GM21515 (cell line): ENCODE results near the gene TANC1.
"Not testable (repeated sequence)": the region's sequence is repeated elsewhere in the genome, so short reads cannot be mapped to it uniquely, and the experiment has no call there.

Experiments
- ATAC-seq: cut with Tn5 transposase; IDR thresholded peaks from one replicate; pipeline ENCODE4 v1.9.1; 2021; ENCODE audit not compliant: unreplicated experiment

TANC1 gene

DNA sequence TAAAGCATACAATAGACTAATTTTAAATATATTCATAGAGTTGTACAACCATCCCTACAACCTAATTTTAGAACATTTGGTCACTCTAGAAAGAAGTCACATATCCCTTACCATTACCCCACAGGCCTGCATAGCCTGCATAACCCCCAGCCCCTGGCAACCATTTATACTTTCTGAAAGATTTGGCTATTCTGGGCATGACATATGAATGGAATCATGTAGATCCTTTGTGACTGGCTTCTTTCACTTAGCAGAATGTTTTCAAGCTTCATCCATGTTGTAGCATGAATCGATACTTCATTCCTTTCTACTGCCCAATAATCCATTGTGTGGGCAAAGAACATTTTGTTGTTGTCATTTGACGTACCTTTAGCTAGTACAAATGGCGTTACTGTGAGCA is 166.5 kb downstream of the TANC1 start:
- no peak for ATAC-seq

DNA sequence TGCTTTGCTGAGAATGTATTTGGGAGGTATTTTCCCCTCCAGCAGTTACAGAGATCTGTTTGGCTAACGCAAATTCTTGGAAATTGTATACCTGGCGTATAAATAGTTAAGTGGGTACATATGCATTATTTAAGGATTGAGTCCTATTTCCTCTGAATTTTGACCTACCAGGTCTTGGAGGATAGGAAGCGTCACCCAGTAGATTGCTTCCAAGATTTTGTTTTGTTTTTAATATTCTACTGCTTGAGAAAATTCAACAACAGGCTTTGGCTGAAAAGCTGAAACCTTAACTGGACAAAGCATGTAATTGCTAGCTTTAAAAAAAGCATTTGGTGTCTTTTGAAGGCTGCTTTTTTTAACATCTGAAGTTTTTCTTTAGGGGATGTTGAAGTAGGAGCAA is 168.0 kb downstream of the TANC1 start:
- no peak for ATAC-seq

GRCh38 chr2:159137511-159138241 is 169.2 kb downstream of the TANC1 start:
- ATAC-seq = no peak

- ATAC-seq = no peak
These were observed 170.3 kb downstream of the TANC1 start for GRCh38 chr2:159138642-159139182.

- ATAC-seq = no peak
These were observed 170.9 kb downstream of the TANC1 start for GRCh38 chr2:159139216-159139933.

- ATAC-seq = no peak
These were observed 171.8 kb downstream of the TANC1 start for GRCh38 chr2:159140070-159140769.

DNA sequence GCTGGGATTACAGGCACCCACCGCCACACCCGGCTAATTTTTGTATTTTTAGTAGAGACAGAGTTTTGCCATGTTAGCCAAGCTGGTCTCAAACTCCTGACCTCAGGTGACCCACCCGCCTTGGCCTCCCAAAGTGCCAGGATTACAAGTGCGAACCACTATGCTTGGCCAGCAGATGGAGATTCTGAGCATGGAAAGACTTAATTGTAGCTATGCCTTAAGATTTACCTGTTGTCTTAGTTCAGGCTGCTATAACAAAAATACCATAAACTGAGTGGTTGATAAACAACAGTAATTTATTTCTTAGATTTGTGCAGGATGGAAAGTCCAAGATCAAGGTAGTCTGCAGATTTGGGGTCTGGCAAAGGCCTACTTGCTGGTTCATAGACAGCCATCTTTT is 172.4 kb downstream of the TANC1 start:
- ATAC-seq = not testable (repeated sequence)

GRCh38 chr2:159144776-159145614 is 176.6 kb downstream of the TANC1 start:
- ATAC-seq = no peak

DNA sequence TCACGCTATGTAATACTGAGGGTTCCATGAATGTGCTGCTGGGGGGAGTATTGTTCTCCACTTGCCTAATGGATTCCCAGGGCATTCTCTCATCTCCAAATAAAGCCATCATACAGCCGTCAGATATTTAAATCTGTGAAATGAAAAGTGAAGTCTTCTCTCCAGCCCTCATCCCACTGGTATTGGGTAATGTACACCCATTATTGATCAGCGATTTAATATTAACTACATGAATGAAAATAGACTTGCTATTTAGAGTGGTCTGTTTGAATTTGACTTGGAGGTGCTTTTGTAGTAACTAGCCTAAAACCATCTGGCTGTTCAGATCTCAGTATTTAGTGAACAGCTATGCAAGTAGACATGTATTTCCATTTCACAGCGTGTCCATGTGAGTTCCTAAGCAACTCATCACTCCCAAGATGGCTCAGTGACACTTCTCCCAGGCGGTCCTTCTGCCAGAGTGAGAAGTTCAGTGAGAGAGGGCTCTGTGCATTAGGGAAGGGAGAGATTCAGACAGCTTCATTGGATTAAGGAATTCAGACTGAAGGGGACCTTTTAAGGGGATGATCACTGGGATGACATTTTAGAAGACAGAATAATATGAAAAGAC is 177.4 kb downstream of the TANC1 start:
- ATAC-seq = no peak

DNA sequence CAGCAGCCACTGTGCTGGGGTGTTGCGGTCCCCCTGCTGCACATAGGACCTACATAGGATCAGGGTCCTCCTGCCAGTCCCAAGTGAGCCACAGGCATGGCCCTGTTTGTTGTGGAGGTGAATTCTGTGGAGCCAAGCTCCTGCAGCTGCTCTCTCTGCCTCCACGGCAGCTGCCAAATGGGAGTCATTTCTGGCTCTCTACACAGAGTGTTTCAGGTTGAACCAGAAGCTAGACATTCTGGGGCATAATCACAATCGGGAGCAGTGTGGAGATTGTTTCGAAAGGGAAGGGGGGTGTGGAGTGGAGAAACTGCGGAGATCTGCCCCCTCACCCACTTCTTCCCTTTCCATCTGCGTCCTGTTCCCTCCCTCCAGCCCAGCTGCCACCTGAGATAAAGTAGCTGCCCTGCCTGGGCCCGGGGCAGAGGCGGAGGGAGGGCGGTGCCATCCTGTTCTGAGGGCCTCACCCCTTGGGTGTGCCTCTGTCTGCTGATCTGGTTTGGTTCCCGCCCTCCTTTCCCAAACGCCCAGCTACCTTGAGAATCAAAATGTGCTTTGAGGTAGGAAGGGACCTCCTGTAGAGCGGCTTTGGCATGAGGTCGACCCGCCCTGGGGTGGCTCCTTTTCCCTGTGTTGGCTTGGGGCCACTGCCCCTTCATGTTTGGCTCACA is 178.7 kb downstream of the TANC1 start:
- ATAC-seq = no peak

- no peak for ATAC-seq
These were observed 179.2 kb downstream of the TANC1 start for GRCh38 chr2:159147690-159148089.

GRCh38 chr2:159148901-159149300 is 180.5 kb downstream of the TANC1 start:
- no peak for ATAC-seq

DNA sequence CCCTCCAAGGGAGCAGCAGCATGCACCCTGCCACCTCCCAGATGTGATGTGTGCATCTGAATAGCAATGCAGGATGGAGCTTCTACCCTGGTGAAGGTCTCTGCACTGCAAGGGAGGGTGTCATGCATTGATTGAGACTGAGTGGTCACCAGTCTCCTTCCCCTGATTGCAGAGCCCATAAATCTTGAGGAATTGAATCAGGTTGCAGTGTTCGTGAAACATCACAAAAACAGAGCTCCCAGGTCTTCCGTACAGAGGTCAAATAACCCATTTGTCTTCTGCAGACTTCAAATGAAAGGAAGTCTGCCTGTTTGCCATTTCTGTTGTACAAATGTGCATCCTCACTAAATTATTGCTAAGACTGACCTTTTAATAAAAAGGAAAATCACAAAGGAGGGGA is 181.3 kb downstream of the TANC1 start:
- no peak for ATAC-seq

DNA sequence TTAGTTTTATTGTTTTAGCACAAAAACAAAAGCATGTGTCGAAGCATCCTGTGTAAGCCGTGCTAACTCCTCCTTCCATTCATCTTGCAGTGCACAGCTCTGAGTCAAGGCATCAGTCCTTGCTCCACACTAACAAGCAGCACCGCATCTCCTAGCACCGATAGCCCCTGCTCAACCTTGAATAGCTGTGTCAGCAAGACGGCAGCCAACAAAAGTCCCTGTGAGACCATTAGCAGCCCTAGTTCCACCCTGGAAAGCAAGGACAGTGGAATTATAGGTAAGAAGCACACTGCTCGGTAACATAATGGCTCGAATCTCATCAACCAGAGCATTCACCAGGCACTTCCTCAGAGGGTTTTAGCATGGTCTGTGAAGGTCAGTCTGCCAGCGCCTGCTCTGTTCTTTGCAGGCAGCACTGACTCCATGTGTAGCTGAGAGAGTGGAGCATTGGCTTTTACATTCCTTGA is 181.9 kb downstream of the TANC1 start:
- ATAC-seq = no peak

GRCh38 chr2:159151198-159152127 is 183.0 kb downstream of the TANC1 start:
- ATAC-seq = no peak

DNA sequence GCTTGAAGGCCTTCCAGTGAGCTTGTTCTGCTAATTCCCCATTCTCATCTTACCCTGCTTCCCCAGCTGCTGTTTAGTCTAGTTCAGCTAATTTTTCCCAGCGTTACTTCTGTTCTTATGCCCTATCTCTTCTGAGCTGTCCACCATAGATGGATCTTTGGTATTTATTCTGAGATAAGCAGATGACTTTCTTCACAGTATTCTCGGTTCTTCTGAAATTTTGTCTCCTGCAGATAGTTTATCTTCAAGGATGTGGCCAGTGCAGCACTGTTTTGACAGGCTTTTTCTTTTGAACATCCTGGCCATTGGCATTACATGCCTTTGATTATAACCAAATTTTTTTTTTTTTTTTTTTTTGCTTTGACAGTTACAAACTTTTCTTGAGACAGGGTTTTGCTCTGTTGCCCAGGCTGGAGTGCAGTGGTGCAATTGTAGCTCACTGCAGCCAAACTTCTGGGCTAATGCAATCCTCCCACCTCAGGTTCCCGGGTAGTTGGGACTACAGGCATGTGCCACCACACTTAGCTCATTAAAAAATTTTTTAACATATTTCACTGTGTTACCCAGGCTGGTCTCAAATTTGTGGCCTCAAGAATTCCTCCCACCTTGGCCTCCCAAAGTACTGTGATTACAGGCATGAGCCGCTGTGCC is 183.8 kb downstream of the TANC1 start:
- no peak for ATAC-seq

GRCh38 chr2:159153063-159153462 is 184.6 kb downstream of the TANC1 start:
- no peak for ATAC-seq

DNA sequence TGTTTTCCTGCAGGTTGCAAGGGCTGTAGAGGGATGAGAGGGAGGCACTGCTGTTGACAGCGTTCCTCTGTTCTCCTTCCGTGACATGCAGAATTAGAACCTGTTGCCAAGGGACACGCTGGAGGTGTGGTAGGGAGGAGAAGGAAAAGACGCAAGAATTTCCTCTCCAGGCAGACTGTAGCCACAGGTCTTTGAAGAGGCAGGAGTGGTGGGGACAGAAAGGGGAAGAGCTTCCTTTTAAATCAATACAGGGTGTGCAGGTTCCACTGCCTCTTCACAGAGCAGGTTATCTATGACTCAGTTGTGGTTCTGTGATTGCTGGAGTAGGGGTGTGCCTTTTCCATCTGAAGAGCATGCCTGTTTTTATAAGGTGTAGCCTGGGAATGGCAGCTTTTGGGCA is 185.0 kb downstream of the TANC1 start:
- no peak for ATAC-seq
